Measurements from ENCODE around the gene USP33.
"Not testable (repeated sequence)": the region's sequence is repeated elsewhere in the genome, so short reads cannot be mapped to it uniquely, and the experiment has no call there.

Gene USP33

DNA sequence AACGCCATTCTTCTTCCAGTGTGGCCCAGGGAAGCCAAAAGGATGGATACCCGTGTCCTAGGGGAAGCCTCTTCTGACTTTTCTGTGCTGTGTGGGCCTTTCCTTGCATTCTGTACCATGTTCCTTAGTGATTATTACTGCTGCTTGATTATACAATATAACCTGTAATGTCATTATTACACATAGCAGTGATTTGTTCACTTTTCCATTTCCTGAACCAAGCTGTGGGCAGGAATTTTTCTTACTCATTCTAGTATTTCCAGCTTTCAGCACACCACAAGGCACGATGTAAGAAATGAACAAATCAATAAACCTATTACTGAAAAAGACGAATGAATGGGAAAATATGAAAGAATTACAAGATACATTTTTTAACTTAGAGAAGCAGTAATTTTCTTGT, 8.4 kb upstream of the USP33 start:
- H3K4me3 Mint-ChIP-seq, result no peak overlapping the region
- ATAC-seq (replicated peaks; ENCODE audit: extremely low read depth, poor library complexity, severe bottlenecking), result no peak
- no peaks in the 10 kb centered on the region for H3K4me1 Mint-ChIP-seq
- H3K27me3 Mint-ChIP-seq, result no peaks in the 10 kb centered on the region
- no peaks in the 10 kb centered on the region for H3K9me3 Mint-ChIP-seq
- H3K27ac Mint-ChIP-seq (ENCODE audit: low read depth), result no peak overlapping the region
- no peak for DNase-seq (ENCODE audit: low spot score in 2 of 2)
- H3K36me3 Mint-ChIP-seq (ENCODE audit: insufficient read depth), result no peaks in the 10 kb centered on the region

DNA sequence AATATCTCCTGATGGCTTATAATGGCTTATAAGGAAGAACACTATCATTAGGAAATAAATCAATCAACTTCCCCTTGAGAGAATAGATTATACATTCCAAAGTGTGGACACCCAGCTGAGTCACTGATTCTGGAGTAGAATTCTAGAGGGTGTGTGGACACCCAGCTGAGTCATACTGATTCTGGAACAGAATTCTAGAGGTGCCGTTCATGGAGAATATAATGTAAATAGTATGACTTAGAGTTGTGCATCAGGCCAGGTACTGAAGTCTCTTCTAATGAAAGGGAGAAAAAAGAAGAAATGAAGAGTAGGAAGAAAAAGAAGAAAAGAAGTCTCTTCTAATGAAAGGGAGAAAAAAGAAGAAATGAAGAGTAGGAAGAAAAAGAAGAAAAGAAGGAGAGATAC, 2.4 kb upstream of the USP33 start:
- Mint-ChIP-seq H3K36me3 (ENCODE audit: insufficient read depth) (peaks cover 12% of the 10 kb centered on the region), H3K27me3 (no peaks in the 10 kb centered on the region), H3K9me3 (no peaks in the 10 kb centered on the region), H3K27ac (ENCODE audit: low read depth) (no peak overlapping the region), H3K4me3 (no peak overlapping the region), H3K4me1 (peaks cover 22% of the 10 kb centered on the region)
- DNase-seq (ENCODE audit: low spot score in 2 of 2) (no peak), ATAC-seq (replicated peaks; ENCODE audit: extremely low read depth, poor library complexity, severe bottlenecking) (no peak)

DNA sequence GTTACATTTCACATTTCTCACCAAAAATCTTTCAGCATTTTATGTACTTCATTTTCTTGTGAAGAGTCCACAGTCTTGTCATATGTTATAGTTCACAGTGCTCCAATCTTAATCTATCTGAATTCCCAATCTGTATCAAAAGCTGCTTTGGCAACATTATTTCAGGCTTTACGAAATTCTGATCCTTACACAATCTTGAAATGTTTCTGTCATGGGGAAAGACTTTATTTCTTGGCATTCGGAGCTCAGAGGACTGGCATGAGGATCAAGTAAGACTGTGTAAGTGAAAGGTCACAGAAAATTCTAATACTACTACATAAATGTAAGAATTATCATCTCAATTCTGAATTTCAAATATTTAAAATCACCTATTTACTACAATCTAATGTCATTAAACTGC, 2.0 kb downstream of the USP33 start:
- Mint-ChIP-seq H3K4me3 (peak overlapping the region; percentile 87), H3K9me3 (no peaks in the 10 kb centered on the region), H3K4me1 (peaks cover 50% of the 10 kb centered on the region), H3K27me3 (no peaks in the 10 kb centered on the region), H3K27ac (ENCODE audit: low read depth) (peak overlapping the region; percentile 55), H3K36me3 (ENCODE audit: insufficient read depth) (peaks cover 12% of the 10 kb centered on the region)
- DNase-seq (ENCODE audit: low spot score in 2 of 2), result no peak
- no peak for ATAC-seq (replicated peaks; ENCODE audit: extremely low read depth, poor library complexity, severe bottlenecking)

DNA sequence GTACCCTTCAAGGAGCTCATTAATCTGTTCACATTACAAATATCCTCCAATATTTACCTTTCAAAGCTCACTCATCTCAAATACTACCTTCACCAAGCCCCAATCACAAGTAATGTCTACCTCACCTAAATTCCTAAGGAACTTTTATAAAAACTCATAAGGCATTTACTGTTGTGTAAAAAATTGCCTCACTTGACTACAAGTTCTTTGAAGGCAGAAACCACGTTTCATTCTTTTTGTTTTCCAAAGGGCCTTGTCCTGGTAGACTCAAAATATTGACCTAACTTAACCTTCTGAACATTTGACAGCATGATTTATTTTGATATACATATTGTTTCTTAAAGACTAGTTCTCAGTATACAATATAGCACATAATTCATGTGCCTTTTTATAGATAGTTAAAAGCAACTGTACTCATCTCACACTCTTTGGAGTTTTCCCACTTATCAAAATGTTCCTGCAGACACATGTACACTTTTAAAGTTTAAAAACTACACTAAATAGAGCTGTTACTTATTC, 2.5 kb downstream of the USP33 start:
- Mint-ChIP-seq H3K4me1 (peaks cover 50% of the 10 kb centered on the region), H3K36me3 (ENCODE audit: insufficient read depth) (peaks cover 12% of the 10 kb centered on the region), H3K4me3 (peak overlapping the region; percentile 87), H3K27me3 (no peaks in the 10 kb centered on the region), H3K9me3 (no peaks in the 10 kb centered on the region), H3K27ac (ENCODE audit: low read depth) (peak overlapping the region; percentile 55)
- ATAC-seq (replicated peaks; ENCODE audit: extremely low read depth, poor library complexity, severe bottlenecking), result no peak
- DNase-seq (ENCODE audit: low spot score in 2 of 2), result no peak

DNA sequence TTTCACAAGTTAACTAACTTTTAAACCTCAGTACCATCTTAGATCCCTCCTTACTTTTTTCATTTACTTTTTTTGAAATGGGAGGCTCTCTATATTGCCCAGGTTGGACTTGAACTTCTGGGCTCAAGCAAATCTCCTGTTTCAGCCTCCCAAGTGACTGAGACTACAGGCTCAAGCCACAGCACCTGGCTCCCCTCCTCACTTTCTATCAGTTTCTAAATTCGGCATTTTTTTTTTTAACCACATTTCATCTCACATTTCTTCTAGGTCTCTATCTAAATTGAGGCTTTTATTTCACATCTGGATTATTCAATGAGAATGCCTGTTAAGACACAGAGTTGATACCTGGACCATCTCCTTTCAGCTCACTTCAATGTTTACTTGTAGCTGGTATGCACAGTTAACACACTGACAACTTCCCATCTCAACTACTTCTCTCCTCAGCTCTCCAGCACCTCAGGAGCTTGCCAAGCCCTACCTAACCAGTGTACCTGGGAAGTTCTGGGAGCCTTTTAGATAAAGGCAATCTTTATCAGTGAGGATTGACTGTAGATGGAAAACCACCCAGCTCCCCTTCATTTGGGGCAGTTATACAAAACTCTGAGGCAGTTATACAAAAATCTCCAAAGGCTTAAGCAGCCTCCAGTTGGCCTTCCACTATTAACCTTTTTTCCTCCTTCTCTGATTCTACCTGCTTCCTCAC, 3.4 kb downstream of the USP33 start:
- peaks cover 12% of the 10 kb centered on the region for H3K36me3 Mint-ChIP-seq (ENCODE audit: insufficient read depth)
- peaks cover 50% of the 10 kb centered on the region for H3K4me1 Mint-ChIP-seq
- peak overlapping the region; percentile 4 for H3K4me3 Mint-ChIP-seq
- no peaks in the 10 kb centered on the region for H3K9me3 Mint-ChIP-seq
- no peaks in the 10 kb centered on the region for H3K27me3 Mint-ChIP-seq
- ATAC-seq (replicated peaks; ENCODE audit: extremely low read depth, poor library complexity, severe bottlenecking) (no peak), DNase-seq (ENCODE audit: low spot score in 2 of 2) (no peak)
- peak overlapping the region; percentile 32 for H3K27ac Mint-ChIP-seq (ENCODE audit: low read depth)

DNA sequence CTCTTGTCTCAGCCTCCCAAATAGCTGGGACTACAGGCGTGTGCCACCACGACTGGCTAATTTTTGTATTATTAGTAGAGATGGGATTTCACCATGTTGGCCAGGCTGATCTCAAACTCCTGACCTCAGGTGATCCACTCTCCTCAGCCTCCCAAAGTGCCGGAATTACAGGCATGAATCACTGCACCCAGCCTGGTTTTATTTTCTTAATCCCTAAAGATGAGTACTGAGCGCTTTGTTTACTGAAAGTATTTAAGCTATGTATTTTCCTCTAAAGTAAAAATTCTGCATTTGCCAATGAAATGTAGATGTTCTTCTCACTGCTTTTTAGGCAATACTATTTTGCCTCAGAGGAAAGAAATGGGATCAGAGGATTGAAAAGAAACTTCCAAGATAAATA, 10.2 kb downstream of the USP33 start:
- H3K4me3 Mint-ChIP-seq; ATAC-seq (replicated peaks; ENCODE audit: extremely low read depth, poor library complexity, severe bottlenecking); DNase-seq (ENCODE audit: low spot score in 2 of 2); H3K36me3 Mint-ChIP-seq (ENCODE audit: insufficient read depth); H3K27ac Mint-ChIP-seq (ENCODE audit: low read depth); H3K9me3 Mint-ChIP-seq; H3K27me3 Mint-ChIP-seq: not testable (repeated sequence)
- H3K4me1 Mint-ChIP-seq, result peaks cover 63% of the 10 kb centered on the region

DNA sequence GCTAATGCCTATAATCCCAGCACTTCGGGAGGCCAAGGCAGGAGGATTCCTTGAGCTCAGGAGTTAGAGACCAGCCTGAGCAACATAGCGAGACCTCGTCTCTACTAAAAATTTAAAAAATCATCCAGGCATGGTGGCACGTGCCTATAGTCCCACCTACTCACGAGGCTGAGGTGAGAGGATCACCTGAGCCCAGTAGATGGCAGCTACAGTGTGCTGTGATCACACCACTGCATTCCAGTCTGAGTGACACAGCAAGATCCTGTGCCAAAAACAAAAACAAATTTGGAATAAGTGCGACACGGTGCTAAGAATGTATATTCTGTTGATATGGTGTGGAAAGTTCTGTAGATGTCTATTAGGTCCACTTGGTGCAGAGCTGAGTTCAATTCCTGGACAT, 15.1 kb downstream of the USP33 start:
- Mint-ChIP-seq H3K36me3 (ENCODE audit: insufficient read depth) (peaks cover 18% of the 10 kb centered on the region), H3K4me1 (peaks cover 56% of the 10 kb centered on the region), H3K9me3 (no peaks in the 10 kb centered on the region), H3K27ac (ENCODE audit: low read depth) (peak overlapping the region; percentile 19), H3K27me3 (no peaks in the 10 kb centered on the region), H3K4me3 (no peak overlapping the region)
- DNase-seq (ENCODE audit: low spot score in 2 of 2) (no peak), ATAC-seq (replicated peaks; ENCODE audit: extremely low read depth, poor library complexity, severe bottlenecking) (no peak)

DNA sequence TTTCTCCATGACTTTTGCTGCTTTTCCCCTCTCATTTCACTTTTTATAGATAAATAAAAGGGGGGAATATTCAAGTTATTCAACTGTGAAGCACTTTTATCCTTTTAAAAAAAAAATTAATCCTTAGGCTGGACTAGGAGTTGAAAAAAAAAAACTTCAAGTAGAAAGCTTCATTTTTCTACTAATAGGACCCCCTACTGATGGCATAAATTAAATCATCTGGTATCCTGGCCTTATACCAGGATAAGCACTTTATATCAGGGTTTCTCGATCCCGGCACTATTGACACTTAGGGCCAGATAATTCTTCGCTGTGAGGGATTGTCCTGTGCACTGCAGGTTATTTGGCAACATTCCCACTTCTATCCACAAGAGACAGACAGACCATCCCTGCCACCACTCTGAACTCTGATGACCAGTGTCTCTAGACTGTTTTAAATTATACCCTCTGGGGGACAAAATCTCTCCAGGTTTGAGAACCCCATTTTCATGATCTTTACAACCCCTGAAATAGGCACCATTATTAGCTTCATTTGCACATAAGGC, 17.6 kb downstream of the USP33 start:
- Mint-ChIP-seq H3K36me3 (ENCODE audit: insufficient read depth) (peaks cover 35% of the 10 kb centered on the region), H3K9me3 (no peaks in the 10 kb centered on the region), H3K4me3 (no peak overlapping the region), H3K27me3 (no peaks in the 10 kb centered on the region), H3K27ac (ENCODE audit: low read depth) (no peak overlapping the region), H3K4me1 (peaks cover 38% of the 10 kb centered on the region)
- DNase-seq (ENCODE audit: low spot score in 2 of 2), result no peak
- ATAC-seq (replicated peaks; ENCODE audit: extremely low read depth, poor library complexity, severe bottlenecking), result no peak

DNA sequence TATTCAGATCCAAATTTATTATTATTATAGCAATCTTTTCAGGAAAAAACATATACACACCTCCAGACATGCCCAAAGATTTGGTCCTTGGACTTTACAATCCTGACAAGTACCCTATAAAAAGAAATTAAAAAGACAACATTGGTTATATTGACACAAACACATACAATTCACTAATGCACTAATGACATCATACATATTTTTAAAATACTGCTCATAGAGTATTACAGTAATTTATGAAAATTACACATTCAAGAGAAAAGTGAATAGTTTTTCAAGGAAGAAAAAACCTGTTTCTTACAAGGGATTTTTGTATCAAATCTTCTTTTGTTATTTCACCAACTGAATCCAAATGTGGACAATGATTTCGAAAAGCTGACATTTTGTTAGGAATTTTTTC, 18.3 kb downstream of the USP33 start:
- no peaks in the 10 kb centered on the region for H3K27me3 Mint-ChIP-seq
- DNase-seq (ENCODE audit: low spot score in 2 of 2) (no peak), ATAC-seq (replicated peaks; ENCODE audit: extremely low read depth, poor library complexity, severe bottlenecking) (no peak)
- peaks cover 39% of the 10 kb centered on the region for H3K36me3 Mint-ChIP-seq (ENCODE audit: insufficient read depth)
- no peaks in the 10 kb centered on the region for H3K9me3 Mint-ChIP-seq
- H3K4me1 Mint-ChIP-seq, result peaks cover 30% of the 10 kb centered on the region
- no peak overlapping the region for H3K4me3 Mint-ChIP-seq
- H3K27ac Mint-ChIP-seq (ENCODE audit: low read depth), result no peak overlapping the region

DNA sequence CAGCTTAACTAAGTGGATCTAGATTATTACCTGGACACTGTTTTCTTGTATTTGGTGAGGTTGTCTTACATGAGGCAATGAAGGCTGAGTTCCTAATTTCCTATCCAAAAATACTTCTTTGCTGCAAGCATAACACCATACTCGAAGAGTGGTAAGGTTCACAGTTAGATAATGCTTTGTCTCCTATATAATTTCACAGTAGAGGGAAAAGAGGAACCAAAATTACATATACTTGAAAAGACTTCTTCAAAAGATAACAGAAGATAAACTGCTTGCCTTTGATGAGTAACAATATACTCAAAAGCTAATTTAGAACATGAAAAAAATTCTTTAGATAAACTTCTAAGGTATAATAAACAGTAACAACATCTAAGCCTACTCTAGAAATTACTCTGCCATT, 20.4 kb downstream of the USP33 start:
- no peak for DNase-seq (ENCODE audit: low spot score in 2 of 2)
- H3K4me3 Mint-ChIP-seq, result no peak overlapping the region
- peaks cover 10% of the 10 kb centered on the region for H3K4me1 Mint-ChIP-seq
- no peak for ATAC-seq (replicated peaks; ENCODE audit: extremely low read depth, poor library complexity, severe bottlenecking)
- H3K36me3 Mint-ChIP-seq (ENCODE audit: insufficient read depth), result peaks cover 39% of the 10 kb centered on the region
- no peaks in the 10 kb centered on the region for H3K27me3 Mint-ChIP-seq
- H3K27ac Mint-ChIP-seq (ENCODE audit: low read depth), result peak overlapping the region; percentile 13
- H3K9me3 Mint-ChIP-seq, result no peaks in the 10 kb centered on the region

DNA sequence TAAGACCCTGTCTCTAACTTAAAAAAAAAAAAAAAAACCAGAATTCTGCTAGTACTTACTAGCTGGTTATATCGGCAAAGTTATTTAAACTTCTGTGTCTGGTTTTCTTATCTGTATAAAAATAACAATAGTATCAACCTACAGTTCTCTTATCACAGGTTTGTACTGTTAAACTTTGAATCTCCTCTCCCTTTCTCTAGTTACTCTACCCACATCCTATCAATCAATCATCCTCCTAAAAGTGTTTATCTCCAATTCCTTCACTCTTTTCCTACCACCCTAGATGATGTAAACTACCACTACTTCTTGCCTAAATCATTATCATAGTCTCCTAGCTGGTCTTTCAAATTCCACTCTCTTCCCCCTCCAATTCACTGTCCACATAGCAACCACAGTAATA, 27.6 kb downstream of the USP33 start:
- ATAC-seq (replicated peaks; ENCODE audit: extremely low read depth, poor library complexity, severe bottlenecking) (no peak), DNase-seq (ENCODE audit: low spot score in 2 of 2) (no peak)
- no peaks in the 10 kb centered on the region for H3K27me3 Mint-ChIP-seq
- H3K36me3 Mint-ChIP-seq (ENCODE audit: insufficient read depth), result peaks cover 42% of the 10 kb centered on the region
- no peak overlapping the region for H3K27ac Mint-ChIP-seq (ENCODE audit: low read depth)
- H3K4me1 Mint-ChIP-seq, result no peaks in the 10 kb centered on the region
- no peak overlapping the region for H3K4me3 Mint-ChIP-seq
- H3K9me3 Mint-ChIP-seq, result no peaks in the 10 kb centered on the region

DNA sequence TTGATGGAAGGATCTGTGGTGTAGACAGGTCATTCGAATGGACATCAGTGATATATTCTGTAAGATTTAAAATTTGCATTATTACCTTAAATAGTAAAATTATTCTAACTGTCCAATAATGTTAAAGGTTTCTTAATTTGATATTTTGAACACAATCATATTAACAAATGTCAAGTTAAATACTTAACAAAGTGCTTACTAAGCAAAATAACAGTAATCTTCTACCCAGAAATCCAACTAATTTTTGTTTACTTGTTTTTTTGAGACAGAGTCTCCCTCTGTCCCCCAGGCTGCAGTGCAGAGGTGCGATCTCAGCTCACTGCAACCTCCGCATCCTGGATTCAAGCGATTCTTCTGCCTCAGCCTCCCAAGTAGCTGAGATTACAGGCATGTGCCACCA, 33.9 kb downstream of the USP33 start:
- Mint-ChIP-seq H3K4me3 (no peak overlapping the region), H3K27ac (ENCODE audit: low read depth) (no peak overlapping the region), H3K9me3 (no peaks in the 10 kb centered on the region), H3K36me3 (ENCODE audit: insufficient read depth) (peaks cover 65% of the 10 kb centered on the region), H3K4me1 (no peaks in the 10 kb centered on the region), H3K27me3 (no peaks in the 10 kb centered on the region)
- DNase-seq (ENCODE audit: low spot score in 2 of 2) (no peak), ATAC-seq (replicated peaks; ENCODE audit: extremely low read depth, poor library complexity, severe bottlenecking) (no peak)

DNA sequence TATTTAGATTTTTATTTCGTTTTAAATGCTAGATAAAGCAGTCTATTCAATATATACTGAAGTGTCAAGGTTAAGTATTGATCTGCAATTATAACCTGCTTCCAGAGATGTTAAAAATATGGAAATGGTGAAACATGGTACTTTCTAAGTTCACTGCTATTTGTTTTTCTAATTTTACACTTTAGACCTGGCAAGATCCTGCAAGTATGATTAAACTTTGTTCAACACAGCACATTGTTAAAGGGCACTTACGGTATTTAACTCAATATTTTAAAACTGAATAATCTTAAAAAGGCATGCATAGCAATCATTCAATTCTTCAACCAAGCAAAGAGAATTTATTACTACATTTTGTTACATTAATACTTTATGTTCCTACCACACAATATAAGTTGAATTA, 41.5 kb downstream of the USP33 start:
- peaks cover 66% of the 10 kb centered on the region for H3K36me3 Mint-ChIP-seq (ENCODE audit: insufficient read depth)
- H3K4me1 Mint-ChIP-seq, result peaks cover 5% of the 10 kb centered on the region
- ATAC-seq (replicated peaks; ENCODE audit: extremely low read depth, poor library complexity, severe bottlenecking), result no peak

More for the DNA sequence above, 41.5 kb downstream of the USP33 start:
- Mint-ChIP-seq H3K27ac (ENCODE audit: low read depth) (no peak overlapping the region), H3K9me3 (no peaks in the 10 kb centered on the region), H3K27me3 (no peaks in the 10 kb centered on the region), H3K4me3 (no peak overlapping the region)
- DNase-seq (ENCODE audit: low spot score in 2 of 2), result no peak

Data from central memory CD8-positive, alpha-beta T cell (primary cell).